Tibial artery (tissue), 4 donors: ENCODE data around the gene PKNOX2.

ENCODE experiments used
- DNase-seq, 2 donors: peaks; one replicate each; pipeline ENCODE4 v3.0.0-alpha.2; 2019
- H3K27ac ChIP-seq, 2 donors: fragments of 200-600 bp; sonication (generic) in 1 of 2; 1 replicate in 1 of 2; 2 replicates in 1 of 2; pipeline ENCODE4 v1.5.1; 2018 to 2019; ENCODE audit warnings: mild to moderate bottlenecking in 1 of 2
- H3K27me3 ChIP-seq, 2 donors: fragments of 200-600 bp; sonication (generic) in 1 of 2; one replicate each; pipeline versions ENCODE4 v1.5.1 to v1.6.0; 2016 to 2019
- H3K36me3 ChIP-seq, 3 donors: fragments of 200-600 bp; sonication (generic) in 2 of 3; one replicate each; pipeline ENCODE4 v1.5.1; 2016 to 2019; ENCODE audit warnings: mild to moderate bottlenecking in 2 of 3
- H3K4me1 ChIP-seq, 4 donors: fragments of 200-600 bp; sonication (generic) in 2 of 4; 1 replicate in 3 of 4; 2 replicates in 1 of 4; pipeline ENCODE4 v1.5.1; 2016 to 2019
- H3K4me3 ChIP-seq, 2 donors: fragments of 200-600 bp; sonication (generic) in 1 of 2; 1 replicate in 1 of 2; 2 replicates in 1 of 2; pipeline ENCODE4 v1.5.1; 2018 to 2019; ENCODE audit warnings: mild to moderate bottlenecking in 2 of 2
- H3K9me3 ChIP-seq, 3 donors: fragments of 200-600 bp; sonication (generic) in 1 of 3; one replicate each; pipeline ENCODE4 v1.5.1; 2016 to 2019
- CTCF ChIP-seq, 2 experiments: fragments of 200-600 bp in 1 of 2; fragments of 450-650 bp in 1 of 2; IDR thresholded peaks; one replicate each; pipeline ENCODE4 v1.5.1; 2017 to 2019; ENCODE audit warnings: antibody characterized with exemption in 2 of 2, mild to moderate bottlenecking in 1 of 2, moderate library complexity in 1 of 2
- intact Hi-C: fragments of 100-400 bp; cut with DNase I; formaldehyde crosslinking; loops from one replicate; pipeline ENCODE4 v1.15.0; 2023; ENCODE audit warnings: low total_unique reads

PKNOX2 gene

DNA sequence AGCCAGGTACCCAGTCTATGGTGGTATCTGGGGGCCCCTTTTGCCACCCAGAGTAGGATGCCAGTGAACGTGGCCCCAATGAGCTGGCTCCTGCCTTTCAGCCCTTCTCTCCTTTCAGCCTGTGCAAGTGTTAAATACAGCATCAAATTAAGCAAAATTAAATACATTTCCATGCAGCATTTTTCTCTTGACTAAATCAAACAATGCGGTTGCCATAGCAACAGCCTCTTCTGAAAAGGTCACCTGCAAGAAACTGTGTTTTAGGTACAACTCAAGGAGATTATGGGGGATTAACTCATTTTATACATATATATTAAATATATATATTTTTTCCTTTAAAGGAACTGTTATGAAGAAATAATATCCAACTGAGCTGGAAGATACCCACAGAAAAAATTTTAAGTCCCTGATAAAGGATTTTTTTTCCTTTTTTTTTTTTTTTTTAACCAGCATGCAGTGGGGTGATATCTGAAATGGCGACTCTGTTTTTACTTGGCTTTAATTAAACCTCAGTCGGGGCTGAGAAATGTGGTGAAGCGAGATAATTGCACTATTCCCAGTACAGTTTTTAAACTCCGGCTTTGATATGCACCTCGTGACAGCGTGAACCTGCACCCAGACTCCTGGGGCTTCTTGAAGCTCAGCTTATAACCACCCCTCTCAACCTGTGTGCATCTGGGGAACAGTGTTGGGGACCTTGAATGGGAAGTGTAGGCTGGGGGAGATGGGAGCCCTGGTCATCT, 115.3 kb downstream of the PKNOX2 start:
- Histone ChIP-seq H3K9me3 (no peaks in the 10 kb centered on the region), H3K4me1 (peaks cover 0 to 17% (median 0%) of the 10 kb centered on the region in 4 donors), H3K4me3 (no peak overlapping the region), H3K27ac (no peak overlapping the region), H3K27me3 (no peaks in the 10 kb centered on the region), H3K36me3 (no peaks in the 10 kb centered on the region)
- intact Hi-C loops, result no loop called here
- no peak for DNase-seq
- TF ChIP-seq CTCF (IDR thresholded peaks at IDR 0.05), result no peak

GRCh38 chr11:125280646-125281045, 116.1 kb downstream of the PKNOX2 start:
- TF ChIP-seq CTCF (IDR thresholded peaks at IDR 0.05), result no peak
- Histone ChIP-seq H3K27me3 (no peaks in the 10 kb centered on the region), H3K4me1 (peaks cover 0 to 11% (median 0%) of the 10 kb centered on the region in 4 donors), H3K36me3 (no peaks in the 10 kb centered on the region), H3K27ac (no peak overlapping the region), H3K9me3 (no peaks in the 10 kb centered on the region), H3K4me3 (no peak overlapping the region)
- DNase-seq, result no peak
- intact Hi-C loops, result no loop called here

- TF ChIP-seq CTCF (IDR thresholded peaks at IDR 0.05), result no peak
- Histone ChIP-seq H3K4me3 (no peak overlapping the region), H3K27ac (no peak overlapping the region), H3K4me1 (no peaks in the 10 kb centered on the region), H3K27me3 (no peaks in the 10 kb centered on the region), H3K36me3 (no peaks in the 10 kb centered on the region), H3K9me3 (no peaks in the 10 kb centered on the region)
- intact Hi-C loops, result no loop called here
- DNase-seq, result no peak
These were observed 117.5 kb downstream of the PKNOX2 start for GRCh38 chr11:125281831-125282595.

DNA sequence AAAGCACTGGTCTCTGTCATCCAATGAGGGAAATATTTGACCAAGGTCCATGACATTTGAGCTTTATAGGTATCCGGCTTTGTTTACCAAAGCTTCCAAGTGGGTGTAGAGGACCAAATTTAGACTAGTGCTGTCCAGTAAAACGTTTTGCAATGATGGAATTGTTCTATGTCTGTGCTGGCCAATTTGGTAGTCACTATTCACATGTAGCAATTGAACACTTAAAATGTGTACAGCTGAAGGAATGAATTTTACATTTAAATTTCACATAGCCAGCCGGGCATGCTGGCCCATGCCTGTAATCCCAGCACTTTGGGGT, 118.0 kb downstream of the PKNOX2 start:
- intact Hi-C loops, result no loop called here

DNA sequence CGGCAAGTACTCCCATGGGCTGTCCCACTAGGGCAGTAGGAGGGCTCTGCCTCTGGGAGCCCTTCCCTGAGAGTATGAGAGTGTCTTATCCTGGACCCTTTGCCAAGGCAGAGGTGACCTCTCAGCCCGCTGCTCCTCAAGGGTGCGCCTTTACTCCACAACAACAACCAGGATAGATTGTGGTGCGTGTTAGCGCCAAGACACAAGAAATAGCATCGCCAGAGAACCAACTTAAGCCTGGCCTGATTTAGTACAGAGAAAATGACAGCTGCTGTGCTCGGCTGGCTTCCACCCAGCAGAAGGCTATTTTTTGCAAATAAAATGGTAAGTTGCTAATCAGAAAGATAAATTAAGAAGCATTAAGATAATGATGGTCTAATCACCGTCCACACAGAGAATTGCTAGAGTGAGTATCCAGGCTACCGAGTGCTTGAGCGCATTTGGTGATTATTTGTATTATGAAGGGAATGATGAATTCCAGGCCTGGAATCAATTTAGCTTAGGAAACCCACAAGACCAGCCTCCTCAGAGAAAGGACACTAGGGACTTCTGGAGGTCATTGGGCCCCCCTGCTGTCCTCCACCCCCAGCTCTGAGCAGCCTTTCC, 119.8 kb downstream of the PKNOX2 start:
- Histone ChIP-seq H3K4me3 (no peak overlapping the region), H3K27ac (no peak overlapping the region), H3K9me3 (no peaks in the 10 kb centered on the region), H3K27me3 (no peaks in the 10 kb centered on the region), H3K36me3 (no peaks in the 10 kb centered on the region), H3K4me1 (peaks cover 0 to 7% (median 0%) of the 10 kb centered on the region in 4 donors)
- intact Hi-C loops, result no loop called here
- TF ChIP-seq CTCF (IDR thresholded peaks at IDR 0.05), result no peak
- no peak for DNase-seq

More for the DNA sequence above, 118.0 kb downstream of the PKNOX2 start:
- Histone ChIP-seq H3K27me3 (no peaks in the 10 kb centered on the region), H3K9me3 (no peaks in the 10 kb centered on the region), H3K36me3 (no peaks in the 10 kb centered on the region), H3K4me1 (peaks cover 0 to 3% (median 0%) of the 10 kb centered on the region in 4 donors), H3K4me3 (no peak overlapping the region), H3K27ac (no peak overlapping the region)
- TF ChIP-seq CTCF (IDR thresholded peaks at IDR 0.05), result no peak
- no peak for DNase-seq
